GM23338 (cell line): ENCODE data around the gene TBC1D19. TPM values are rescaled to one million over a fixed set of nuclear protein-coding genes. Genes with fewer than 3 reads are reported as not detected.

ENCODE experiments used
- ATAC-seq: fragments of 200-7000 bp; cut with Tn5 transposase; 3 replicates; pipeline ENCODE4 v1.9.1; 2020
- DNase-seq: peaks from one replicate; pipeline ENCODE4 v3.0.0-alpha.2; 2015; ENCODE audit warnings: low spot score
- H2AFZ ChIP-seq: fragments of 200-600 bp; sonication (generic); 2 replicates; pipeline ENCODE4 v1.8.0; 2016; ENCODE audit warnings: antibody characterized with exemption, mild to moderate bottlenecking, moderate library complexity
- H3F3A ChIP-seq: fragments of 200-600 bp; sonication (generic); replicated peaks from 2 replicates; pipeline ENCODE4 v1.8.0; 2017; ENCODE audit warnings: antibody characterized with exemption, mixed run types, low read depth
- H3K27ac ChIP-seq: fragments of 200-600 bp; sonication (generic); 2 replicates; pipeline ENCODE4 v1.6.1; 2016; ENCODE audit warnings: low read depth
- H3K27me3 ChIP-seq: fragments of 200-600 bp; sonication (generic); 2 replicates; pipeline ENCODE4 v1.8.0; 2016; ENCODE audit warnings: mild to moderate bottlenecking, mixed run types, moderate library complexity; ENCODE audit not compliant: insufficient read depth
- H3K36me3 ChIP-seq: fragments of 200-600 bp; sonication (generic); 2 replicates; pipeline ENCODE4 v1.8.0; 2016; ENCODE audit warnings: mild to moderate bottlenecking; ENCODE audit not compliant: insufficient read depth
- H3K4me1 ChIP-seq: fragments of 200-600 bp; sonication (generic); 2 replicates; pipeline ENCODE4 v1.8.0; 2016; ENCODE audit warnings: mild to moderate bottlenecking, moderate library complexity; ENCODE audit not compliant: insufficient read depth
- H3K4me2 ChIP-seq: fragments of 200-600 bp; sonication (generic); 2 replicates; pipeline ENCODE4 v1.7.1; 2017; ENCODE audit warnings: mixed run types
- H3K4me3 ChIP-seq: fragments of 200-600 bp; sonication (generic); 2 replicates; pipeline ENCODE4 v1.6.1; 2016; ENCODE audit warnings: mixed run types
- H3K79me2 ChIP-seq: fragments of 200-600 bp; sonication (generic); replicated peaks from 2 replicates; pipeline ENCODE4 v1.8.0; 2017; ENCODE audit warnings: mild to moderate bottlenecking; ENCODE audit not compliant: insufficient read depth
- H3K9me2 ChIP-seq: fragments of 200-600 bp; sonication (generic); 2 replicates; pipeline ENCODE4 v1.8.0; 2017; ENCODE audit not compliant: insufficient read depth
- H4K20me1 ChIP-seq: fragments of 200-600 bp; sonication (generic); replicated peaks from 2 replicates; pipeline ENCODE4 v1.8.0; 2017; ENCODE audit warnings: mild to moderate bottlenecking; ENCODE audit not compliant: insufficient read depth
- H3K27ac Mint-ChIP-seq: 2 replicates; pipeline ENCODE4 v1.8.0; 2020; ENCODE audit warnings: inconsistent platforms, mild to moderate bottlenecking, moderate library complexity, mixed read lengths
- H3K27me3 Mint-ChIP-seq: 3 replicates; pipeline ENCODE4 v1.8.0; 2022; ENCODE audit warnings: low read depth, mild to moderate bottlenecking, moderate library complexity, mixed read lengths, inconsistent platforms; ENCODE audit not compliant: insufficient read depth, poor library complexity
- H3K36me3 Mint-ChIP-seq: 3 replicates; pipeline ENCODE4 v1.8.0; 2021; ENCODE audit warnings: low read depth, mild to moderate bottlenecking, inconsistent platforms, moderate library complexity, mixed read lengths
- H3K4me1 Mint-ChIP-seq: 3 replicates; pipeline ENCODE4 v1.8.0; 2020; ENCODE audit warnings: mild to moderate bottlenecking, inconsistent platforms, mixed read lengths
- H3K4me3 Mint-ChIP-seq: 3 replicates; pipeline ENCODE4 v1.8.0; 2021; ENCODE audit warnings: moderate library complexity, mild to moderate bottlenecking, inconsistent platforms, mixed read lengths
- H3K9me3 Mint-ChIP-seq: 3 replicates; pipeline ENCODE4 v1.8.0; 2020; ENCODE audit warnings: moderate library complexity, mild to moderate bottlenecking, inconsistent platforms, mixed read lengths
- CREB1 ChIP-seq: fragments of 250-450 bp; sonication (Bioruptor Pico); IDR thresholded peaks from 2 replicates; pipeline ENCODE4 v1.5.0; 2020; ENCODE audit warnings: low read depth, mild to moderate bottlenecking, moderate library complexity
- EZH2 ChIP-seq: fragments of 200-600 bp; sonication (generic); IDR thresholded peaks from one replicate; pipeline ENCODE4 v1.8.0; 2017; ENCODE audit warnings: antibody characterized with exemption, mild to moderate bottlenecking, low read depth; ENCODE audit not compliant: unreplicated experiment
- EZH2phosphoT487 ChIP-seq: fragments of 200-600 bp; sonication (generic); IDR thresholded peaks from one replicate; pipeline ENCODE4 v1.8.1; 2018; ENCODE audit warnings: antibody characterized with exemption; ENCODE audit not compliant: unreplicated experiment
- JUNB ChIP-seq: IDR thresholded peaks from one replicate; pipeline ENCODE4 v1.6.1; 2016; ENCODE audit warnings: antibody characterized with exemption; ENCODE audit not compliant: unreplicated experiment
- NANOG ChIP-seq: IDR thresholded peaks from 2 replicates; pipeline ENCODE4 v1.6.1; 2016; ENCODE audit warnings: antibody characterized with exemption, borderline replicate concordance
- POLR2AphosphoS5 ChIP-seq: IDR thresholded peaks from 2 replicates; pipeline ENCODE4 v1.6.1; 2016; ENCODE audit warnings: antibody characterized with exemption, low read depth
- STAT1 ChIP-seq: IDR thresholded peaks from one replicate; pipeline ENCODE4 v1.6.1; 2016; ENCODE audit warnings: antibody characterized with exemption; ENCODE audit not compliant: unreplicated experiment
- ZNF114 ChIP-seq: fragments of 250-450 bp; sonication (Bioruptor Pico); IDR thresholded peaks from 2 replicates; pipeline ENCODE4 v1.5.0; 2020; ENCODE audit warnings: mild to moderate bottlenecking, moderate library complexity
- polyA plus RNA-seq: library from polyadenylated mRNA; unstranded; fragments of >200 nt; fragmentation: Nextera tagmentation; extraction: Ambion mirVana; gene quantifications from 2 replicates; pipeline ENCODE4 v1.2.1, GENCODE V29; 2016
- total RNA-seq: library from RNA; depleted of rRNA; stranded (reverse); fragments of >200 nt; shearing (Covaris generic); gene quantifications from 2 replicates; pipeline ENCODE4 v1.2.3, GENCODE V29; 2014
- TF ChIP-seq, protein P1 (sequence below): fragments of 250-450 bp; sonication (Bioruptor Pico); IDR thresholded peaks from 2 replicates; pipeline ENCODE4 v1.5.0; 2020; ENCODE audit warnings: mild to moderate bottlenecking, moderate library complexity
- TF ChIP-seq, protein P2 (sequence below), 2 experiments: fragments of 200-600 bp in 1 of 2; sonication (generic) in 1 of 2; conservative IDR thresholded peaks; 2 replicates each; pipeline versions ENCODE4 v1.5.1 to v1.6.1; 2016 to 2017; ENCODE audit warnings: antibody characterized with exemption in 2 of 2, low read depth in 2 of 2, mild to moderate bottlenecking in 2 of 2, moderate library complexity in 1 of 2
- TF ChIP-seq, protein P3 (sequence below): IDR thresholded peaks from 2 replicates; pipeline ENCODE4 v1.6.1; 2016; ENCODE audit warnings: antibody characterized with exemption

Gene TBC1D19
- total and polyA plus RNA-seq, 2 experiments from 2014 or later: 1.9 to 4.3 TPM

DNA sequence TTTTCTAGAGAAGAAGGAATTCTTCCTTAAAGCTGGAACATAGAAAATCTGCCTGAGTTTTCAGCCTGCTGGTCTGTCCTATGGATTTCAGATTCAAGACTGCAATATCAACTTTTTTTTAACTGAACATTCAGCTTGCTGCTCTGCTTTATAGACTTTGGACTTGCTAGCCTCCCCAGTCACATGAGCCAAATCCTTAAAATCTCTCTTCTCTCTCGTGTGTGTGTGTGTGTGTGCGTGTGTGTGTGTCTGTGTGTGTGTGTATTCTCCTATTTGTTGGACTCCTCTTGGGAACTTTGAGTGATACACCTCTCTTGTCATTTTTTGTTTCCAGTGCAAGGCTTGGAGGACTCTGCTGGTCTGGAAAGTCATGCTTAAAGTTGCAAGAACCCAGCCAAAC lies 6.8 kb upstream of the TBC1D19 start:
- TF ChIP-seq EZH2phosphoT487: no peak
- TF ChIP-seq POLR2AphosphoS5: no peak
- TF ChIP-seq ZNF114 (CRISPR knock-in tag): no peak
- TF ChIP-seq JUNB: no peak
- TF ChIP-seq CREB1 (CRISPR knock-in tag): no peak
- no peak for TF ChIP-seq EZH2
- TF ChIP-seq, protein P1, sequence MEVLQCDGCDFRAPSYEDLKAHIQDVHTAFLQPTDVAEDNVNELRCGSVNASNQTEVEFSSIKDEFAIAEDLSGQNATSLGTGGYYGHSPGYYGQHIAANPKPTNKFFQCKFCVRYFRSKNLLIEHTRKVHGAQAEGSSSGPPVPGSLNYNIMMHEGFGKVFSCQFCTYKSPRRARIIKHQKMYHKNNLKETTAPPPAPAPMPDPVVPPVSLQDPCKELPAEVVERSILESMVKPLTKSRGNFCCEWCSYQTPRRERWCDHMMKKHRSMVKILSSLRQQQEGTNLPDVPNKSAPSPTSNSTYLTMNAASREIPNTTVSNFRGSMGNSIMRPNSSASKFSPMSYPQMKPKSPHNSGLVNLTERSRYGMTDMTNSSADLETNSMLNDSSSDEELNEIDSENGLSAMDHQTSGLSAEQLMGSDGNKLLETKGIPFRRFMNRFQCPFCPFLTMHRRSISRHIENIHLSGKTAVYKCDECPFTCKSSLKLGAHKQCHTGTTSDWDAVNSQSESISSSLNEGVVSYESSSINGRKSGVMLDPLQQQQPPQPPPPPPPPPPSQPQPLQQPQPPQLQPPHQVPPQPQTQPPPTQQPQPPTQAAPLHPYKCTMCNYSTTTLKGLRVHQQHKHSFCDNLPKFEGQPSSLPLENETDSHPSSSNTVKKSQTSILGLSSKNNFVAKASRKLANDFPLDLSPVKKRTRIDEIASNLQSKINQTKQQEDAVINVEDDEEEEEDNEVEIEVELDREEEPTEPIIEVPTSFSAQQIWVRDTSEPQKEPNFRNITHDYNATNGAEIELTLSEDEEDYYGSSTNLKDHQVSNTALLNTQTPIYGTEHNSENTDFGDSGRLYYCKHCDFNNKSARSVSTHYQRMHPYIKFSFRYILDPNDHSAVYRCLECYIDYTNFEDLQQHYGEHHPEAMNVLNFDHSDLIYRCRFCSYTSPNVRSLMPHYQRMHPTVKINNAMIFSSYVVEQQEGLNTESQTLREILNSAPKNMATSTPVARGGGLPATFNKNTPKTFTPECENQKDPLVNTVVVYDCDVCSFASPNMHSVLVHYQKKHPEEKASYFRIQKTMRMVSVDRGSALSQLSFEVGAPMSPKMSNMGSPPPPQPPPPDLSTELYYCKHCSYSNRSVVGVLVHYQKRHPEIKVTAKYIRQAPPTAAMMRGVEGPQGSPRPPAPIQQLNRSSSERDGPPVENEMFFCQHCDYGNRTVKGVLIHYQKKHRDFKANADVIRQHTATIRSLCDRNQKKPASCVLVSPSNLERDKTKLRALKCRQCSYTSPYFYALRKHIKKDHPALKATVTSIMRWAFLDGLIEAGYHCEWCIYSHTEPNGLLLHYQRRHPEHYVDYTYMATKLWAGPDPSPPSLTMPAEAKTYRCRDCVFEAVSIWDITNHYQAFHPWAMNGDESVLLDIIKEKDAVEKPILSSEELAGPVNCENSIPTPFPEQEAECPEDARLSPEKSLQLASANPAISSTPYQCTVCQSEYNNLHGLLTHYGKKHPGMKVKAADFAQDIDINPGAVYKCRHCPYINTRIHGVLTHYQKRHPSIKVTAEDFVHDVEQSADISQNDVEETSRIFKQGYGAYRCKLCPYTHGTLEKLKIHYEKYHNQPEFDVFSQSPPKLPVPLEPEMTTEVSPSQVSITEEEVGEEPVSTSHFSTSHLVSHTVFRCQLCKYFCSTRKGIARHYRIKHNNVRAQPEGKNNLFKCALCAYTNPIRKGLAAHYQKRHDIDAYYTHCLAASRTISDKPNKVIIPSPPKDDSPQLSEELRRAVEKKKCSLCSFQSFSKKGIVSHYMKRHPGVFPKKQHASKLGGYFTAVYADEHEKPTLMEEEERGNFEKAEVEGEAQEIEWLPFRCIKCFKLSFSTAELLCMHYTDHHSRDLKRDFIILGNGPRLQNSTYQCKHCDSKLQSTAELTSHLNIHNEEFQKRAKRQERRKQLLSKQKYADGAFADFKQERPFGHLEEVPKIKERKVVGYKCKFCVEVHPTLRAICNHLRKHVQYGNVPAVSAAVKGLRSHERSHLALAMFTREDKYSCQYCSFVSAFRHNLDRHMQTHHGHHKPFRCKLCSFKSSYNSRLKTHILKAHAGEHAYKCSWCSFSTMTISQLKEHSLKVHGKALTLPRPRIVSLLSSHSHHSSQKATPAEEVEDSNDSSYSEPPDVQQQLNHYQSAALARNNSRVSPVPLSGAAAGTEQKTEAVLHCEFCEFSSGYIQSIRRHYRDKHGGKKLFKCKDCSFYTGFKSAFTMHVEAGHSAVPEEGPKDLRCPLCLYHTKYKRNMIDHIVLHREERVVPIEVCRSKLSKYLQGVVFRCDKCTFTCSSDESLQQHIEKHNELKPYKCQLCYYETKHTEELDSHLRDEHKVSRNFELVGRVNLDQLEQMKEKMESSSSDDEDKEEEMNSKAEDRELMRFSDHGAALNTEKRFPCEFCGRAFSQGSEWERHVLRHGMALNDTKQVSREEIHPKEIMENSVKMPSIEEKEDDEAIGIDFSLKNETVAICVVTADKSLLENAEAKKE (CRISPR knock-in tag): no peak
- Mint-ChIP-seq H3K36me3 (no peaks in the 10 kb centered on the region), H3K9me3 (no peaks in the 10 kb centered on the region), H3K27me3 (no peaks in the 10 kb centered on the region), H3K27ac (no peak overlapping the region), H3K4me3 (no peak overlapping the region), H3K4me1 (peaks cover 4% of the 10 kb centered on the region; the same call in 2 of the 3 replicates)
- DNase-seq: no peak
- Histone ChIP-seq H3K36me3 (no peaks in the 10 kb centered on the region), H2AFZ (no peak overlapping the region), H3K4me1 (peaks cover 5% of the 10 kb centered on the region; the same call in 1 of the 2 replicates), H3F3A (no peaks in the 10 kb centered on the region), H3K27me3 (no peaks in the 10 kb centered on the region), H3K4me2 (no peak overlapping the region), H3K4me3 (no peak overlapping the region), H3K79me2 (no peaks in the 10 kb centered on the region), H4K20me1 (no peaks in the 10 kb centered on the region), H3K9me2 (peaks cover 5% of the 10 kb centered on the region; the same call in 1 of the 2 replicates), H3K27ac (no peak overlapping the region)
- no peak for ATAC-seq

DNA sequence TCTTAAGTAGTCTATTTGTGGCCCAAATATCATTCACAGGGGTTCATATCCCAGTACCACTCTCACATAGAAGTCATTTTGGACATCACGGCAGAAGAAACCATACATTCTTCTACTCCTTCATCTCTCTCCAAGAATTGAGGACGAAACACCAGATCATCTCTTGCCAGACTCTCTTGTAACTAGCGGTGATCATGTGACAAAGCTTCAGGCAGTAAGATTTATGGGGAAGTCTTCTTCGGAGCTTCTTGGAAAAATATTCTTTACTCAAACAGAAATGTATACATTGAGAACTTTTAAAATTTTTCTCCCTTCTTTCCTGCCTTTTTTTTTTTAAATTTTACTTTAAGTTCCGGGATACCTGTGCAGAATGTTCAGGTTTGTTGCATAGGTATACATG lies 4.7 kb upstream of the TBC1D19 start:
- no peak overlapping the region for H3K4me3 Mint-ChIP-seq
- H3K4me1 Mint-ChIP-seq: peaks cover 10% of the 10 kb centered on the region
- Histone ChIP-seq H3K27me3 (no peaks in the 10 kb centered on the region), H2AFZ (no peak overlapping the region), H3K79me2 (no peaks in the 10 kb centered on the region), H3K4me1 (peaks cover 12% of the 10 kb centered on the region), H3F3A (no peaks in the 10 kb centered on the region), H4K20me1 (no peaks in the 10 kb centered on the region), H3K36me3 (no peaks in the 10 kb centered on the region), H3K9me2 (0 out of 2 replicates have a peak, but pooled peaks cover 5% of the 10 kb centered on the region), H3K4me2 (no peak overlapping the region), H3K27ac (no peak overlapping the region), H3K4me3 (no peak overlapping the region)
- H3K9me3 Mint-ChIP-seq: no peaks in the 10 kb centered on the region
- no peaks in the 10 kb centered on the region for H3K27me3 Mint-ChIP-seq
- ATAC-seq (no peak), DNase-seq (no peak)
- no peaks in the 10 kb centered on the region for H3K36me3 Mint-ChIP-seq
- H3K27ac Mint-ChIP-seq: no peak overlapping the region
- no peak for TF ChIP-seq NANOG
- TF ChIP-seq EZH2phosphoT487: no peak
- no peak for TF ChIP-seq EZH2
- TF ChIP-seq ZNF114 (CRISPR knock-in tag): no peak
- TF ChIP-seq, protein P2, sequence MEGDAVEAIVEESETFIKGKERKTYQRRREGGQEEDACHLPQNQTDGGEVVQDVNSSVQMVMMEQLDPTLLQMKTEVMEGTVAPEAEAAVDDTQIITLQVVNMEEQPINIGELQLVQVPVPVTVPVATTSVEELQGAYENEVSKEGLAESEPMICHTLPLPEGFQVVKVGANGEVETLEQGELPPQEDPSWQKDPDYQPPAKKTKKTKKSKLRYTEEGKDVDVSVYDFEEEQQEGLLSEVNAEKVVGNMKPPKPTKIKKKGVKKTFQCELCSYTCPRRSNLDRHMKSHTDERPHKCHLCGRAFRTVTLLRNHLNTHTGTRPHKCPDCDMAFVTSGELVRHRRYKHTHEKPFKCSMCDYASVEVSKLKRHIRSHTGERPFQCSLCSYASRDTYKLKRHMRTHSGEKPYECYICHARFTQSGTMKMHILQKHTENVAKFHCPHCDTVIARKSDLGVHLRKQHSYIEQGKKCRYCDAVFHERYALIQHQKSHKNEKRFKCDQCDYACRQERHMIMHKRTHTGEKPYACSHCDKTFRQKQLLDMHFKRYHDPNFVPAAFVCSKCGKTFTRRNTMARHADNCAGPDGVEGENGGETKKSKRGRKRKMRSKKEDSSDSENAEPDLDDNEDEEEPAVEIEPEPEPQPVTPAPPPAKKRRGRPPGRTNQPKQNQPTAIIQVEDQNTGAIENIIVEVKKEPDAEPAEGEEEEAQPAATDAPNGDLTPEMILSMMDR (conservative IDR thresholded peaks at IDR 0.05; ENCODE audit: low read depth in 2 of 2): no peak
- TF ChIP-seq, protein P3, sequence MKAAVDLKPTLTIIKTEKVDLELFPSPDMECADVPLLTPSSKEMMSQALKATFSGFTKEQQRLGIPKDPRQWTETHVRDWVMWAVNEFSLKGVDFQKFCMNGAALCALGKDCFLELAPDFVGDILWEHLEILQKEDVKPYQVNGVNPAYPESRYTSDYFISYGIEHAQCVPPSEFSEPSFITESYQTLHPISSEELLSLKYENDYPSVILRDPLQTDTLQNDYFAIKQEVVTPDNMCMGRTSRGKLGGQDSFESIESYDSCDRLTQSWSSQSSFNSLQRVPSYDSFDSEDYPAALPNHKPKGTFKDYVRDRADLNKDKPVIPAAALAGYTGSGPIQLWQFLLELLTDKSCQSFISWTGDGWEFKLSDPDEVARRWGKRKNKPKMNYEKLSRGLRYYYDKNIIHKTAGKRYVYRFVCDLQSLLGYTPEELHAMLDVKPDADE: no peak
- no peak for TF ChIP-seq STAT1
- TF ChIP-seq JUNB: no peak
